Measurements from ENCODE around the gene ARHGAP9. TPM values are rescaled to one million over a fixed set of nuclear protein-coding genes. Genes with fewer than 3 reads are reported as not detected.

The ARHGAP9 gene
- total and polyA plus RNA-seq, 2 of the 8 experiments (the other 6 are each of a cell fraction or from before 2014, with no cell fraction given) = 3.2 to 6.0 TPM

- TF ChIP-seq CTCF (IDR thresholded peaks at IDR 0.05; ENCODE audit: control extremely low read depth in 1 of 3, insufficient read depth in 1 of 3, low read depth in 1 of 3, low read length in 3 of 3) (no peak; a peak in 1 of 4 replicates), EZH2 (IDR thresholded peaks at IDR 0.05; ENCODE audit: low read depth, low read length, severe bottlenecking) (no peak), POLR2A (IDR thresholded peaks at IDR 0.05; ENCODE audit: control extremely low read depth in 1 of 2, low read depth in 2 of 2, low read length in 2 of 2) (peak in 1 of 2 experiments; percentile 99; a peak in 2 of 3 replicates), RAD21 (IDR thresholded peaks at IDR 0.05 in 1 of 2, conservative IDR thresholded peaks at IDR 0.05 in 1 of 2; ENCODE audit: low read depth in 2 of 2, low read length in 2 of 2) (no peak), HDAC2 (IDR thresholded peaks at IDR 0.05; ENCODE audit: borderline replicate concordance in 1 of 2, low read depth in 2 of 2, low read length in 2 of 2) (peak in 1 of 2 experiments; percentile 97; a peak in 2 of 4 replicates), SIRT6 (IDR thresholded peaks at IDR 0.05; ENCODE audit: low read length) (no peak), HDAC6 (IDR thresholded peaks at IDR 0.05; ENCODE audit: low read depth, low read length) (no peak), TAF7 (optimal IDR thresholded peaks at IDR 0.05; ENCODE audit: borderline replicate concordance, low read depth, low read length) (peak; percentile 95), BCL11A (IDR thresholded peaks at IDR 0.05; ENCODE audit: low read depth in 2 of 2, low read length in 2 of 2) (no peak), ZNF274 (IDR thresholded peaks at IDR 0.05; ENCODE audit: borderline replicate concordance, extremely low read depth, low read length) (no peak), POU5F1 (IDR thresholded peaks at IDR 0.05; ENCODE audit: low read depth, low read length) (no peak), BACH1 (IDR thresholded peaks at IDR 0.05; ENCODE audit: low read length) (peak; percentile 73), SRF (IDR thresholded peaks at IDR 0.05; ENCODE audit: low read depth, low read length) (no peak), RBBP5 (IDR thresholded peaks at IDR 0.05; ENCODE audit: borderline replicate concordance, low read depth, low read length) (no peak), KDM4A (IDR thresholded peaks at IDR 0.05; ENCODE audit: low read depth, low read length, severe bottlenecking) (no peak), GABPA (IDR thresholded peaks at IDR 0.05; ENCODE audit: borderline replicate concordance, insufficient read depth, low read length) (no peak), RNF2 (IDR thresholded peaks at IDR 0.05; ENCODE audit: borderline replicate concordance, low read depth, low read length, missing control alignments, poor library complexity, severe bottlenecking) (no peak), MAX (IDR thresholded peaks at IDR 0.05) (peak; percentile 61), SUZ12 (IDR thresholded peaks at IDR 0.05; ENCODE audit: low read length) (no peak), RFX5 (IDR thresholded peaks at IDR 0.05; ENCODE audit: borderline replicate concordance, low read depth, low read length) (no peak)
Observed at GRCh38 chr12:57520053-57520818, 40.6 kb upstream of the ARHGAP9 start, which contains the start of gene DDIT3 (continued).

Measured in H1 (cell line).